Vagina (tissue), 2 donors: ENCODE measurements around the gene RUNDC3A.
"Not testable (repeated sequence)": the region's sequence is repeated elsewhere in the genome, so short reads cannot be mapped to it uniquely, and the experiment has no call there.

Experiments
- CTCF ChIP-seq, 3 experiments: fragments of 450-650 bp in 2 of 3; fragments of 200-600 bp in 1 of 3; sonication (generic) in 1 of 3; IDR thresholded peaks; one replicate each; pipeline ENCODE4 v1.5.1; 2017 to 2019; ENCODE audit warnings: antibody characterized with exemption in 3 of 3, mild to moderate bottlenecking in 2 of 3, moderate library complexity in 2 of 3
- POLR2A ChIP-seq, 2 donors: fragments of 450-650 bp; IDR thresholded peaks; one replicate each; pipeline ENCODE4 v1.6.1; 2017; ENCODE audit warnings: antibody characterized with exemption in 2 of 2, mild to moderate bottlenecking in 2 of 2, moderate library complexity in 2 of 2
- POLR2AphosphoS5 ChIP-seq, 2 donors: sonication (generic); formaldehyde crosslinking; IDR thresholded peaks; one replicate each; pipeline ENCODE4 v1.9.0; 2017; ENCODE audit warnings: antibody characterized with exemption in 2 of 2, mild to moderate bottlenecking in 2 of 2, low read depth in 1 of 2; ENCODE audit not compliant: insufficient read depth in 1 of 2

GRCh38 chr17:44347206-44348055 is 39.0 kb downstream of the RUNDC3A start:
- TF ChIP-seq CTCF (IDR thresholded peaks at IDR 0.05); POLR2A (IDR thresholded peaks at IDR 0.05); POLR2AphosphoS5 (IDR thresholded peaks at IDR 0.05; ENCODE audit: insufficient read depth in 1 of 2, low read depth in 1 of 2): not testable (repeated sequence)
